PFSK-1 (cell line): ENCODE data around the gene MYO16.

Experiments
- FOXP2 ChIP-seq: optimal IDR thresholded peaks from 2 replicates; pipeline ENCODE3; 2011; ENCODE audit warnings: borderline replicate concordance, control low read depth, inconsistent platforms; ENCODE audit not compliant: insufficient read depth; ENCODE audit errors: extremely low read length, extremely low read depth
- POLR2AphosphoS5 ChIP-seq: IDR thresholded peaks from 2 replicates; pipeline ENCODE4 v1.6.1; 2012; ENCODE audit warnings: low read depth, mild to moderate bottlenecking, control low read depth, low read length, moderate library complexity
- REST ChIP-seq, 2 experiments: IDR thresholded peaks; 2 replicates each; pipeline versions ENCODE4 v1.6.1 to v1.8.0; 2011 to 2012; ENCODE audit warnings: low read depth in 2 of 2, low read length in 2 of 2, control low read depth in 1 of 2, inconsistent platforms in 1 of 2, mild to moderate bottlenecking in 1 of 2, moderate library complexity in 1 of 2; ENCODE audit not compliant: insufficient read depth in 1 of 2
- SIN3A ChIP-seq: IDR thresholded peaks from 2 replicates; pipeline ENCODE4 v1.6.1; 2012; ENCODE audit warnings: mild to moderate bottlenecking, low read length, moderate library complexity, borderline replicate concordance; ENCODE audit not compliant: insufficient read depth
- TAF1 ChIP-seq: IDR thresholded peaks from 2 replicates; pipeline ENCODE4 v1.6.1; 2012; ENCODE audit warnings: low read length, control low read depth, borderline replicate concordance; ENCODE audit not compliant: insufficient read depth

MYO16 gene

GRCh38 chr13:108669381-108669780 is 40.0 kb downstream of the MYO16 start:
- no peak for TF ChIP-seq POLR2AphosphoS5
- TF ChIP-seq TAF1, result no peak
- no peak for TF ChIP-seq REST (IDR thresholded peaks at IDR 0.05; ENCODE audit: insufficient read depth in 1 of 2, low read depth in 2 of 2, low read length in 2 of 2)
- no peak for TF ChIP-seq FOXP2
- TF ChIP-seq SIN3A, result no peak

GRCh38 chr13:108674346-108674745 is 44.9 kb downstream of the MYO16 start:
- no peak for TF ChIP-seq REST (IDR thresholded peaks at IDR 0.05; ENCODE audit: insufficient read depth in 1 of 2, low read depth in 2 of 2, low read length in 2 of 2)
- TF ChIP-seq TAF1, result no peak
- TF ChIP-seq POLR2AphosphoS5, result no peak
- TF ChIP-seq FOXP2, result no peak

GRCh38 chr13:108674771-108675170 is 45.4 kb downstream of the MYO16 start:
- TF ChIP-seq POLR2AphosphoS5 (no peak), REST (IDR thresholded peaks at IDR 0.05; ENCODE audit: insufficient read depth in 1 of 2, low read depth in 2 of 2, low read length in 2 of 2) (no peak), FOXP2 (no peak), SIN3A (no peak), TAF1 (no peak)

- TF ChIP-seq TAF1 (no peak), POLR2AphosphoS5 (no peak), REST (IDR thresholded peaks at IDR 0.05; ENCODE audit: insufficient read depth in 1 of 2, low read depth in 2 of 2, low read length in 2 of 2) (no peak), SIN3A (no peak), FOXP2 (no peak)
Observed at GRCh38 chr13:108676620-108677019, 47.2 kb downstream of the MYO16 start.

GRCh38 chr13:108677806-108678205 is 48.4 kb downstream of the MYO16 start:
- TF ChIP-seq REST (IDR thresholded peaks at IDR 0.05; ENCODE audit: insufficient read depth in 1 of 2, low read depth in 2 of 2, low read length in 2 of 2) (no peak), POLR2AphosphoS5 (no peak), FOXP2 (no peak), SIN3A (no peak), TAF1 (no peak)
